ENCODE results near the gene RASGRF1. TPM values are rescaled to one million over a fixed set of nuclear protein-coding genes. Genes with fewer than 3 reads are reported as not detected.

The RASGRF1 gene
- total and polyA plus RNA-seq, 2 experiments from 2014 or later: 0.05 to 0.24 TPM

DNA sequence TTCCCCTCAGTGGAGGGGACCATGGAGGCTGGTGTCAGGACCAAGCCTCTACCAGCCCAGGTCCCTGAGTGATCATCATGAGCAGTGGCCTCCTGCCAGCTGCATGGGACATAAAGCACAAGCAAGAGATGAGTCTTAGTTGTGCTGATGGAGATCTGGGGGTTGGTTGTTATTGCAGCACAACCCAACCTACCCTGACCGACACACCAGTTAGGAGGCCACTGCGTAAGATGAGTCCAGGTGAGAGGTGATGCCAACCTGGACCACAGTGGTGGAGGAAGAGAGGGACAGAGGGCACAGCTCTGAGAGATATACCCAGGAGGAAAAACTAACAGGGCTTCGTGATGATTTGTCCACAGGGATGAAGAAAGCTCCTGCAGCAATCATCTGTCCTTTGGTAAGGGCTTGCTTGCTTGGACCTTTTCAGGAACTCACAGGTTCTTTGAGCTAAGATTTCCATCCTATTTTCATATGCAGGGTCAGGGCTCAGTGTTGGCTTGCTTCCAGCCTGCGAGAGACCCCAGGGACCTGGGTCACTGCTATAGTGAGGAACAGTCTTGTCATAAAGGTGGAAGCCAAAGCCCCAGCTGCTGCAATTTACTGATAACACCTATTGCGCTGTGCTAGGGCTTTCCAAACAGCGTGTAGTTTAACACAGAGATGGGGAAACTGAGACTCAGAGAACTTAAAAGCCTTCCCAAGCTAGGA is 8.1 kb downstream of the RASGRF1 start (continued):
- TF ChIP-seq, protein P1, sequence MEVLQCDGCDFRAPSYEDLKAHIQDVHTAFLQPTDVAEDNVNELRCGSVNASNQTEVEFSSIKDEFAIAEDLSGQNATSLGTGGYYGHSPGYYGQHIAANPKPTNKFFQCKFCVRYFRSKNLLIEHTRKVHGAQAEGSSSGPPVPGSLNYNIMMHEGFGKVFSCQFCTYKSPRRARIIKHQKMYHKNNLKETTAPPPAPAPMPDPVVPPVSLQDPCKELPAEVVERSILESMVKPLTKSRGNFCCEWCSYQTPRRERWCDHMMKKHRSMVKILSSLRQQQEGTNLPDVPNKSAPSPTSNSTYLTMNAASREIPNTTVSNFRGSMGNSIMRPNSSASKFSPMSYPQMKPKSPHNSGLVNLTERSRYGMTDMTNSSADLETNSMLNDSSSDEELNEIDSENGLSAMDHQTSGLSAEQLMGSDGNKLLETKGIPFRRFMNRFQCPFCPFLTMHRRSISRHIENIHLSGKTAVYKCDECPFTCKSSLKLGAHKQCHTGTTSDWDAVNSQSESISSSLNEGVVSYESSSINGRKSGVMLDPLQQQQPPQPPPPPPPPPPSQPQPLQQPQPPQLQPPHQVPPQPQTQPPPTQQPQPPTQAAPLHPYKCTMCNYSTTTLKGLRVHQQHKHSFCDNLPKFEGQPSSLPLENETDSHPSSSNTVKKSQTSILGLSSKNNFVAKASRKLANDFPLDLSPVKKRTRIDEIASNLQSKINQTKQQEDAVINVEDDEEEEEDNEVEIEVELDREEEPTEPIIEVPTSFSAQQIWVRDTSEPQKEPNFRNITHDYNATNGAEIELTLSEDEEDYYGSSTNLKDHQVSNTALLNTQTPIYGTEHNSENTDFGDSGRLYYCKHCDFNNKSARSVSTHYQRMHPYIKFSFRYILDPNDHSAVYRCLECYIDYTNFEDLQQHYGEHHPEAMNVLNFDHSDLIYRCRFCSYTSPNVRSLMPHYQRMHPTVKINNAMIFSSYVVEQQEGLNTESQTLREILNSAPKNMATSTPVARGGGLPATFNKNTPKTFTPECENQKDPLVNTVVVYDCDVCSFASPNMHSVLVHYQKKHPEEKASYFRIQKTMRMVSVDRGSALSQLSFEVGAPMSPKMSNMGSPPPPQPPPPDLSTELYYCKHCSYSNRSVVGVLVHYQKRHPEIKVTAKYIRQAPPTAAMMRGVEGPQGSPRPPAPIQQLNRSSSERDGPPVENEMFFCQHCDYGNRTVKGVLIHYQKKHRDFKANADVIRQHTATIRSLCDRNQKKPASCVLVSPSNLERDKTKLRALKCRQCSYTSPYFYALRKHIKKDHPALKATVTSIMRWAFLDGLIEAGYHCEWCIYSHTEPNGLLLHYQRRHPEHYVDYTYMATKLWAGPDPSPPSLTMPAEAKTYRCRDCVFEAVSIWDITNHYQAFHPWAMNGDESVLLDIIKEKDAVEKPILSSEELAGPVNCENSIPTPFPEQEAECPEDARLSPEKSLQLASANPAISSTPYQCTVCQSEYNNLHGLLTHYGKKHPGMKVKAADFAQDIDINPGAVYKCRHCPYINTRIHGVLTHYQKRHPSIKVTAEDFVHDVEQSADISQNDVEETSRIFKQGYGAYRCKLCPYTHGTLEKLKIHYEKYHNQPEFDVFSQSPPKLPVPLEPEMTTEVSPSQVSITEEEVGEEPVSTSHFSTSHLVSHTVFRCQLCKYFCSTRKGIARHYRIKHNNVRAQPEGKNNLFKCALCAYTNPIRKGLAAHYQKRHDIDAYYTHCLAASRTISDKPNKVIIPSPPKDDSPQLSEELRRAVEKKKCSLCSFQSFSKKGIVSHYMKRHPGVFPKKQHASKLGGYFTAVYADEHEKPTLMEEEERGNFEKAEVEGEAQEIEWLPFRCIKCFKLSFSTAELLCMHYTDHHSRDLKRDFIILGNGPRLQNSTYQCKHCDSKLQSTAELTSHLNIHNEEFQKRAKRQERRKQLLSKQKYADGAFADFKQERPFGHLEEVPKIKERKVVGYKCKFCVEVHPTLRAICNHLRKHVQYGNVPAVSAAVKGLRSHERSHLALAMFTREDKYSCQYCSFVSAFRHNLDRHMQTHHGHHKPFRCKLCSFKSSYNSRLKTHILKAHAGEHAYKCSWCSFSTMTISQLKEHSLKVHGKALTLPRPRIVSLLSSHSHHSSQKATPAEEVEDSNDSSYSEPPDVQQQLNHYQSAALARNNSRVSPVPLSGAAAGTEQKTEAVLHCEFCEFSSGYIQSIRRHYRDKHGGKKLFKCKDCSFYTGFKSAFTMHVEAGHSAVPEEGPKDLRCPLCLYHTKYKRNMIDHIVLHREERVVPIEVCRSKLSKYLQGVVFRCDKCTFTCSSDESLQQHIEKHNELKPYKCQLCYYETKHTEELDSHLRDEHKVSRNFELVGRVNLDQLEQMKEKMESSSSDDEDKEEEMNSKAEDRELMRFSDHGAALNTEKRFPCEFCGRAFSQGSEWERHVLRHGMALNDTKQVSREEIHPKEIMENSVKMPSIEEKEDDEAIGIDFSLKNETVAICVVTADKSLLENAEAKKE (CRISPR knock-in tag; IDR thresholded peaks at IDR 0.05): no peak
- TF ChIP-seq EZH2phosphoT487 (IDR thresholded peaks at IDR 0.05; ENCODE audit: unreplicated experiment) (no peak), ZNF331 (CRISPR knock-in tag; IDR thresholded peaks at IDR 0.05; ENCODE audit: low read depth) (no peak), NANOG (IDR thresholded peaks at IDR 0.05; ENCODE audit: borderline replicate concordance) (no peak)
- TF ChIP-seq, protein P2, sequence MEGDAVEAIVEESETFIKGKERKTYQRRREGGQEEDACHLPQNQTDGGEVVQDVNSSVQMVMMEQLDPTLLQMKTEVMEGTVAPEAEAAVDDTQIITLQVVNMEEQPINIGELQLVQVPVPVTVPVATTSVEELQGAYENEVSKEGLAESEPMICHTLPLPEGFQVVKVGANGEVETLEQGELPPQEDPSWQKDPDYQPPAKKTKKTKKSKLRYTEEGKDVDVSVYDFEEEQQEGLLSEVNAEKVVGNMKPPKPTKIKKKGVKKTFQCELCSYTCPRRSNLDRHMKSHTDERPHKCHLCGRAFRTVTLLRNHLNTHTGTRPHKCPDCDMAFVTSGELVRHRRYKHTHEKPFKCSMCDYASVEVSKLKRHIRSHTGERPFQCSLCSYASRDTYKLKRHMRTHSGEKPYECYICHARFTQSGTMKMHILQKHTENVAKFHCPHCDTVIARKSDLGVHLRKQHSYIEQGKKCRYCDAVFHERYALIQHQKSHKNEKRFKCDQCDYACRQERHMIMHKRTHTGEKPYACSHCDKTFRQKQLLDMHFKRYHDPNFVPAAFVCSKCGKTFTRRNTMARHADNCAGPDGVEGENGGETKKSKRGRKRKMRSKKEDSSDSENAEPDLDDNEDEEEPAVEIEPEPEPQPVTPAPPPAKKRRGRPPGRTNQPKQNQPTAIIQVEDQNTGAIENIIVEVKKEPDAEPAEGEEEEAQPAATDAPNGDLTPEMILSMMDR (conservative IDR thresholded peaks at IDR 0.05; ENCODE audit: low read depth in 2 of 2): no peak

DNA sequence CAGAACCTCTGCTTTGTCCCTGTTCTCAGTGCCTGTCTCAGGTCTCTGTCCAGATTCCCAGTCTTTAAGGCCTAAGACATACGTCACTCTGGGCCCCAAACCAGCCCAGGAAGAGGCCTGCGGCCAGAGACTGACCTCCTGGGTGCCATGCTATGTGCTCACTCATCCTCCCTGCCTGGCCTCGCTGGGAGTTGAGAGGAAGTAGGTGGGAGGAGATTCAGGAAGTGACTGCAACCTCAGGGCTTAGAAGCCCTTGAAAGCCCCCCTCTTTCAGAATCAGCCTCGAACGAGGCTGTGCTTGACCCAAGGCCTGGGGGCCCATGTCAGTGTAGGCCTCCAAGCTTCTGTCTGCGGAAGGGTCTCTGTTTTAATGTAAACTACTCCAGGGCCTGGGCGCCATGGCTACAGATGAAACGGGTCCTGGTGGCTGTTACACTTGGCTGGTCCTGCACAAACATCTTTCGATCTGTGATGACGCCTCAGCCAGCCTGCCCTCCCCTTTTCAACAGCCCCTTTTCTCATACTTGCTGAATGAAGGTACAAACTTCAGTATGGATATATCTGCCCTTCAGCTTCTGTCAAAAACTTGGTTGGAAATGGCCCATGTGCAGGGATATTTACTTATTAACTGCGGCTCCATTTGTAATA is 11.7 kb downstream of the RASGRF1 start:
- H3K9me2 ChIP-seq (ENCODE audit: insufficient read depth): no peaks in the 10 kb centered on the region
- H2AFZ ChIP-seq: no peak overlapping the region
- no peaks in the 10 kb centered on the region for H3K9me3 Mint-ChIP-seq
- peaks cover 6% of the 10 kb centered on the region for H3K27me3 Mint-ChIP-seq (ENCODE audit: insufficient read depth, low read depth, poor library complexity)
- DNase-seq (ENCODE audit: low spot score) (no peak), ATAC-seq (no peak)
- no peaks in the 10 kb centered on the region for H3F3A ChIP-seq (replicated peaks; ENCODE audit: low read depth)
- peaks cover 2% of the 10 kb centered on the region; the same call in 1 of the 3 replicates for H3K4me1 Mint-ChIP-seq
- H3K27me3 ChIP-seq (ENCODE audit: insufficient read depth): no peaks in the 10 kb centered on the region; the same call in 1 of the 2 replicates
- H3K36me3 Mint-ChIP-seq (ENCODE audit: low read depth): no peaks in the 10 kb centered on the region
- H3K79me2 ChIP-seq (replicated peaks; ENCODE audit: insufficient read depth): no peaks in the 10 kb centered on the region
- no peak overlapping the region for H3K4me3 Mint-ChIP-seq
- H3K27ac Mint-ChIP-seq: peak overlapping the region; percentile 70; the same call in 1 of the 2 replicates
- no peak overlapping the region for H3K27ac ChIP-seq (ENCODE audit: low read depth)
- H3K4me3 ChIP-seq: no peak overlapping the region
- no peak overlapping the region for H3K4me2 ChIP-seq
- H4K20me1 ChIP-seq (replicated peaks; ENCODE audit: insufficient read depth): no peaks in the 10 kb centered on the region
- no peaks in the 10 kb centered on the region for H3K36me3 ChIP-seq (ENCODE audit: insufficient read depth)
- no peaks in the 10 kb centered on the region for H3K4me1 ChIP-seq (ENCODE audit: insufficient read depth)
- TF ChIP-seq, protein P3, sequence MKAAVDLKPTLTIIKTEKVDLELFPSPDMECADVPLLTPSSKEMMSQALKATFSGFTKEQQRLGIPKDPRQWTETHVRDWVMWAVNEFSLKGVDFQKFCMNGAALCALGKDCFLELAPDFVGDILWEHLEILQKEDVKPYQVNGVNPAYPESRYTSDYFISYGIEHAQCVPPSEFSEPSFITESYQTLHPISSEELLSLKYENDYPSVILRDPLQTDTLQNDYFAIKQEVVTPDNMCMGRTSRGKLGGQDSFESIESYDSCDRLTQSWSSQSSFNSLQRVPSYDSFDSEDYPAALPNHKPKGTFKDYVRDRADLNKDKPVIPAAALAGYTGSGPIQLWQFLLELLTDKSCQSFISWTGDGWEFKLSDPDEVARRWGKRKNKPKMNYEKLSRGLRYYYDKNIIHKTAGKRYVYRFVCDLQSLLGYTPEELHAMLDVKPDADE (IDR thresholded peaks at IDR 0.05): no peak
- TF ChIP-seq NANOG (IDR thresholded peaks at IDR 0.05; ENCODE audit: borderline replicate concordance): no peak
- no peak for TF ChIP-seq EZH2phosphoT487 (IDR thresholded peaks at IDR 0.05; ENCODE audit: unreplicated experiment)
- TF ChIP-seq, protein P2 (conservative IDR thresholded peaks at IDR 0.05; ENCODE audit: low read depth in 2 of 2): no peak
- TF ChIP-seq EZH2 (IDR thresholded peaks at IDR 0.05; ENCODE audit: low read depth, unreplicated experiment): no peak

All from GM23338 (cell line).